ENCODE data around the gene PREX1. TPM values are rescaled to one million over a fixed set of nuclear protein-coding genes. Genes with fewer than 3 reads are reported as not detected.
"Not testable (repeated sequence)": the region's sequence is repeated elsewhere in the genome, so short reads cannot be mapped to it uniquely, and the experiment has no call there.

PREX1 gene
- total RNA-seq, 1 donor from 2014 or later: 20.4 TPM

DNA sequence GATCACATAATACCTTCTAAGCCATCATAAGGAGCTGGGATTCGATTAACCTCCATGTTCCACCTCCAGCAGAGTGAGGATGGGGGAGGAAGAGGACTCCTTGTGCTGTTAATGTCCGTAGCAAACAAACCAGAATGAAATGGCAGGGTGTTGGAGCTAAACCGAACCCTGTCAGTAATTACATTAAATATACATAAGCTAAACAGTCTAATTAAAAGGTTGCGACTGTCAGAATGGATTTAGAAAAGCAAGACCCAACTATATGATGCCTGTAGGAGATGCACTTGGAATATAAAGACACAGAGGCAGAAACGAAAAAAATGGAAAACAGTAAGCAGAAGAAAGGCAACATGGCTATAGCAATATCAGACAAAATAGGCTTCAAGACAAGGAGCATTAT lies 13.2 kb downstream of the PREX1 start:
- H3K9ac ChIP-seq (ENCODE audit: low read depth in 1 of 3, low read length in 3 of 3): no peak overlapping the region
- H3K9me3 ChIP-seq (ENCODE audit: control insufficient read depth in 3 of 3, low read length in 3 of 3): no peaks in the 10 kb centered on the region
- H3K27ac ChIP-seq (ENCODE audit: low read depth, low read length): no peak overlapping the region
- H3K4me1 ChIP-seq (ENCODE audit: control insufficient read depth in 3 of 3, insufficient read depth in 3 of 3, low read length in 3 of 3): peaks cover 3 to 20% (median 6%) of the 10 kb centered on the region in 3 donors
- H3K27me3 ChIP-seq (ENCODE audit: control insufficient read depth in 3 of 3, insufficient read depth in 3 of 3, low read length in 3 of 3): no peaks in the 10 kb centered on the region
- H3K4me3 ChIP-seq (ENCODE audit: low read length in 3 of 3): no peak overlapping the region
- H3K36me3 ChIP-seq (ENCODE audit: control insufficient read depth in 3 of 3, insufficient read depth in 3 of 3, low read length in 3 of 3): no peaks in the 10 kb centered on the region

- Histone ChIP-seq H3K9me3 (ENCODE audit: control insufficient read depth in 3 of 3, low read length in 3 of 3) (no peaks in the 10 kb centered on the region), H3K36me3 (ENCODE audit: control insufficient read depth in 3 of 3, insufficient read depth in 3 of 3, low read length in 3 of 3) (no peaks in the 10 kb centered on the region), H3K9ac (ENCODE audit: low read depth in 1 of 3, low read length in 3 of 3) (peak overlapping the region in 1 of 3 donors; percentile 25), H3K4me3 (ENCODE audit: low read length in 3 of 3) (no peak overlapping the region), H3K27me3 (ENCODE audit: control insufficient read depth in 3 of 3, insufficient read depth in 3 of 3, low read length in 3 of 3) (no peaks in the 10 kb centered on the region), H3K27ac (ENCODE audit: low read depth, low read length) (no peak overlapping the region), H3K4me1 (ENCODE audit: control insufficient read depth in 3 of 3, insufficient read depth in 3 of 3, low read length in 3 of 3) (peaks cover 3 to 17% (median 4%) of the 10 kb centered on the region in 3 donors)
These were observed 13.8 kb downstream of the PREX1 start for GRCh38 chr20:48813930-48814546.

DNA sequence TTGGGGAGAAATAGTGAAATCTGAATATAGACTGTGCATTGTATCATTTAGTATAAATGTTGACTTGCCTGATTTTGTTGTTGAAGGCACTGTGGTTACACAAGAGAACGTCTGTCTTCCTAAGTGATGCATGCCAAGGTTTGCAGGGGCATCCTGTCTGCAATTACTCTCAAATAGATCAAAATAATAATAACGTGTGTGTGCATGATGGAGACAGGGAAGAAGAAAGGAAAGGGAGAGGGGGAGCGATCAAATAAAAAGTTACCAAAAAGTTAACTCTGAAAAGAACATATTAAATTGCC lies 14.4 kb downstream of the PREX1 start:
- no peak overlapping the region for H3K9ac ChIP-seq (ENCODE audit: low read depth in 1 of 3, low read length in 3 of 3)

DNA sequence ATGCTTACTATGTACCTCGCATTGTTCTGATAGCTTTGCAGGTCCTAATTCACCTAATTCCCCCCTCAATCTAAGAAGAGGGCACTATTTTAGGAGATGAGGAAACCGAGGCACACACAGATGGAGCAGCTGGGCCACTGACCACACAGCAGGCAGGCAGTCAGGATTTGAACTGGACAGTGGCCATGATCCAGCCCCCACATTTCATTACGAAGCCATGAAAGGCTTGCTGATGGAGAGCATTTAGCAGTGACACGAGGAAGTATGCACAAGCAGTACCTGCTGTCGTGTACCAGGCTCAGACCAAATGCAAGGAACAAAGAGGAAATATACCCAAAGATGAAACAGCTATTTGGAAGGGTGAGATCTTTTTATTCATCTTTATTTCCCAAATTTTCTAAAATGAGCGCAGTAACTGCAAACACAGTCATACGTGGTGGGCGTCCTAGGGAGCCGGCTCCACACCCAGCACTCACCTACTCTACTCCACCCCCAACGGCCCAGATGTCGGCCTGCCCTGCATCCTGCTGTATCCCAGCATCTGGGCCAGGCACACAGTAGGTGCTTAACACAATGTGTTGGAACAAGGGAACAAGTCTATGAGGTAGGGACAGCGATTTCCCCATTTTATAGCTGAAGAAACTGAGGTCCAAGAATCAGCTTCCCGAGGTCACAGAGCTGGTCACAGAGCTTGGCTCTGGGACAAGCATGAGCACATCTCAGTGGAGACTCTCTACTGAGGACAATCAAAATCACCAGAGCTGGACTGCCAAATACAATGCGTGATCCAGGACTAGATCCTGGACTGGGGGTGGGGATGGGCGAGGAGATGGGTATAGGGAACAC lies 15.0 kb downstream of the PREX1 start:
- H3K4me1 ChIP-seq (ENCODE audit: control insufficient read depth in 3 of 3, insufficient read depth in 3 of 3, low read length in 3 of 3): peaks cover 0 to 14% (median 6%) of the 10 kb centered on the region in 3 donors

More for the DNA sequence above, 14.4 kb downstream of the PREX1 start:
- Histone ChIP-seq H3K9me3 (ENCODE audit: control insufficient read depth in 3 of 3, low read length in 3 of 3) (peaks cover 0 to 3% (median 0%) of the 10 kb centered on the region in 3 donors), H3K27me3 (ENCODE audit: control insufficient read depth in 3 of 3, insufficient read depth in 3 of 3, low read length in 3 of 3) (no peaks in the 10 kb centered on the region), H3K36me3 (ENCODE audit: control insufficient read depth in 3 of 3, insufficient read depth in 3 of 3, low read length in 3 of 3) (peaks cover 0 to 2% (median 0%) of the 10 kb centered on the region in 3 donors), H3K4me3 (ENCODE audit: low read length in 3 of 3) (no peak overlapping the region), H3K27ac (ENCODE audit: low read depth, low read length) (no peak overlapping the region), H3K4me1 (ENCODE audit: control insufficient read depth in 3 of 3, insufficient read depth in 3 of 3, low read length in 3 of 3) (peaks cover 0 to 10% (median 3%) of the 10 kb centered on the region in 3 donors)

DNA sequence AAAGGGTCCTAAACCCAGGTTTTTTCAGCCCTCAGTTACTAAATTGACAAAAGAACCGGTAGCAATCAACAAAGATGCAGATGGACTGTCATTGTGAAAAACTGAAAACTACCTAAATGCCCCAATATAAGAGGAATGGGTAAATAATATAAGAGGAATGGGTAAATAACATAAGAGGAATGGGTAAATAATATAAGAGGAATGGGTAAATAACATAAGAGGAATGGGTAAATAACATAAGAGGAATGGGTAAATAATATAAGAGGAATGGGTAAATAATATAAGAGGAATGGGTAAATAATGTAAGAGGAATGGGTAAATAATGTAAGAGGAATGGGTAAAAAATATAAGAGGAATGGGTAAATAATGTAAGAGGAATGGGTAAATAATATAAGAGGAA lies 15.7 kb downstream of the PREX1 start:
- H3K27ac ChIP-seq (ENCODE audit: low read depth, low read length); H3K4me3 ChIP-seq (ENCODE audit: low read length in 3 of 3); H3K9ac ChIP-seq (ENCODE audit: low read depth in 1 of 3, low read length in 3 of 3); H3K27me3 ChIP-seq (ENCODE audit: control insufficient read depth in 3 of 3, insufficient read depth in 3 of 3, low read length in 3 of 3); H3K36me3 ChIP-seq (ENCODE audit: control insufficient read depth in 3 of 3, insufficient read depth in 3 of 3, low read length in 3 of 3); H3K9me3 ChIP-seq (ENCODE audit: control insufficient read depth in 3 of 3, low read length in 3 of 3): not testable (repeated sequence)
- H3K4me1 ChIP-seq (ENCODE audit: control insufficient read depth in 3 of 3, insufficient read depth in 3 of 3, low read length in 3 of 3): peaks cover 0 to 18% (median 8%) of the 10 kb centered on the region in 3 donors

More for the DNA sequence above, 15.0 kb downstream of the PREX1 start:
- Histone ChIP-seq H3K27ac (ENCODE audit: low read depth, low read length) (no peak overlapping the region), H3K27me3 (ENCODE audit: control insufficient read depth in 3 of 3, insufficient read depth in 3 of 3, low read length in 3 of 3) (no peaks in the 10 kb centered on the region), H3K36me3 (ENCODE audit: control insufficient read depth in 3 of 3, insufficient read depth in 3 of 3, low read length in 3 of 3) (peaks cover 0 to 2% (median 0%) of the 10 kb centered on the region in 3 donors), H3K9me3 (ENCODE audit: control insufficient read depth in 3 of 3, low read length in 3 of 3) (peaks cover 0 to 3% (median 0%) of the 10 kb centered on the region in 3 donors), H3K4me3 (ENCODE audit: low read length in 3 of 3) (no peak overlapping the region), H3K9ac (ENCODE audit: low read depth in 1 of 3, low read length in 3 of 3) (no peak overlapping the region)

- Histone ChIP-seq H3K4me3 (ENCODE audit: low read length in 3 of 3) (no peak overlapping the region), H3K27me3 (ENCODE audit: control insufficient read depth in 3 of 3, insufficient read depth in 3 of 3, low read length in 3 of 3) (no peaks in the 10 kb centered on the region), H3K9ac (ENCODE audit: low read depth in 1 of 3, low read length in 3 of 3) (no peak overlapping the region), H3K36me3 (ENCODE audit: control insufficient read depth in 3 of 3, insufficient read depth in 3 of 3, low read length in 3 of 3) (peaks cover 0 to 2% (median 0%) of the 10 kb centered on the region in 3 donors), H3K4me1 (ENCODE audit: control insufficient read depth in 3 of 3, insufficient read depth in 3 of 3, low read length in 3 of 3) (peaks cover 11 to 35% (median 17%) of the 10 kb centered on the region in 3 donors), H3K27ac (ENCODE audit: low read depth, low read length) (no peak overlapping the region), H3K9me3 (ENCODE audit: control insufficient read depth in 3 of 3, low read length in 3 of 3) (peaks cover 0 to 3% (median 0%) of the 10 kb centered on the region in 3 donors)
These were observed 18.1 kb downstream of the PREX1 start for GRCh38 chr20:48809673-48810072.

DNA sequence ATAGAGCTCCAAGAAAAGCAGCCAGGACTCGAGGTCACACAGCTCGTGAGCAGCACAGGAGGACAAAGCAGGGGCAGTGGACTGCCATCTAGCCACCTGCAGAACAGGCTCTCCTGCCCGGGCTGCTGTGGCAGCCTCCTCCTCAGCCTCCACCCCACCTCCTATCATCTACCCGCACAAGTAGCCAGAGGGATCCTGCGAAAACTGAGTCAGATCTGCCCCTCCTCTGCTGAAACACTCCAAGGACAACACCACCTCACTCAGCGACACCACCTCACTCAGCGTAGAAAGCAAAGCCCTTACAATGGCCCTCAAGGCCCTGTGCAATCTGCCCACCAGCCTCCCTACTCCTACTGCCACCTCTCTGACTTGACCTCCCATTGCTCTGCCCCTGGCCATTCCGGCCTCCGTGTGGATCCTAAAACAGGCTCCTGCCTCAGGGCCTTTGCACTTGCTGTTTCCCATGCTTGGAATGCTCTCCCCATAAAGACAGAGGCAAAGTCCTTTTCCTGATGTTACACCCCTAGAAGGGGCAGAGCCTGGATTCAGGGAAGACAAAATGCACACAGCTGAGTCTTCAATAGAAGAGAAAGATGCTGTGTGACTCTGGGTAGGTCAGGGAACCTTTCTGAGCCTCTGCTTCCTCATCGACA lies 19.3 kb downstream of the PREX1 start:
- H3K27me3 ChIP-seq (ENCODE audit: control insufficient read depth in 3 of 3, insufficient read depth in 3 of 3, low read length in 3 of 3): no peaks in the 10 kb centered on the region
- peaks cover 0 to 2% (median 0%) of the 10 kb centered on the region in 3 donors for H3K36me3 ChIP-seq (ENCODE audit: control insufficient read depth in 3 of 3, insufficient read depth in 3 of 3, low read length in 3 of 3)
- H3K9me3 ChIP-seq (ENCODE audit: control insufficient read depth in 3 of 3, low read length in 3 of 3): peaks cover 0 to 3% (median 0%) of the 10 kb centered on the region in 3 donors
- H3K9ac ChIP-seq (ENCODE audit: low read depth in 1 of 3, low read length in 3 of 3): peak overlapping the region in 1 of 3 donors; percentile 16
- no peak overlapping the region for H3K27ac ChIP-seq (ENCODE audit: low read depth, low read length)
- no peak overlapping the region for H3K4me3 ChIP-seq (ENCODE audit: low read length in 3 of 3)
- peaks cover 11 to 38% (median 17%) of the 10 kb centered on the region in 3 donors for H3K4me1 ChIP-seq (ENCODE audit: control insufficient read depth in 3 of 3, insufficient read depth in 3 of 3, low read length in 3 of 3)

GRCh38 chr20:48807586-48808381 lies 20.0 kb downstream of the PREX1 start:
- peak overlapping the region in 1 of 3 donors; percentile 45 for H3K9ac ChIP-seq (ENCODE audit: low read depth in 1 of 3, low read length in 3 of 3)
- H3K9me3 ChIP-seq (ENCODE audit: control insufficient read depth in 3 of 3, low read length in 3 of 3): peaks cover 0 to 3% (median 0%) of the 10 kb centered on the region in 3 donors
- H3K36me3 ChIP-seq (ENCODE audit: control insufficient read depth in 3 of 3, insufficient read depth in 3 of 3, low read length in 3 of 3): peaks cover 0 to 2% (median 0%) of the 10 kb centered on the region in 3 donors
- peaks cover 11 to 36% (median 14%) of the 10 kb centered on the region in 3 donors for H3K4me1 ChIP-seq (ENCODE audit: control insufficient read depth in 3 of 3, insufficient read depth in 3 of 3, low read length in 3 of 3)
- no peak overlapping the region for H3K27ac ChIP-seq (ENCODE audit: low read depth, low read length)
- H3K4me3 ChIP-seq (ENCODE audit: low read length in 3 of 3): peak overlapping the region in 1 of 3 donors; percentile 60
- H3K27me3 ChIP-seq (ENCODE audit: control insufficient read depth in 3 of 3, insufficient read depth in 3 of 3, low read length in 3 of 3): no peaks in the 10 kb centered on the region

DNA sequence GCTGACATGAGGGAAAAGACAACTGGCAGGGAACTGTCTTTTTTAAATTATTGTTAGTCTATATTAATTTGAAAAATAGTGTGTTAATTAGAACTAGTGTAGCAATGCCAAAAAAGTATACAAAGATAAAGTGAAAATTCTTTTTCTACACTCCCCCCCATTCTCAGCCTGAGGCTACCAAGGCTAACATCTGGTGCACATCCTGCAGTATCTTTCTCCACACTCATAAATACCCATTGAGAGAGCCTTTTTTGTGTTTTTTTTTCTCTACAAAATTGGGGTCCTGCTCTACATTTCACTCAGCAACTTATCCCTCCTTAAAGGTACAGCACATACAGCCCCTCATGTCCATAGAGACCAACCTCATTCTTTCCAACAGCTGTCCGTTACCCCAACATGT lies 20.7 kb downstream of the PREX1 start:
- Histone ChIP-seq H3K27me3 (ENCODE audit: control insufficient read depth in 3 of 3, insufficient read depth in 3 of 3, low read length in 3 of 3) (no peaks in the 10 kb centered on the region), H3K27ac (ENCODE audit: low read depth, low read length) (no peak overlapping the region), H3K4me3 (ENCODE audit: low read length in 3 of 3) (no peak overlapping the region), H3K9me3 (ENCODE audit: control insufficient read depth in 3 of 3, low read length in 3 of 3) (peaks cover 0 to 3% (median 0%) of the 10 kb centered on the region in 3 donors), H3K9ac (ENCODE audit: low read depth in 1 of 3, low read length in 3 of 3) (no peak overlapping the region), H3K4me1 (ENCODE audit: control insufficient read depth in 3 of 3, insufficient read depth in 3 of 3, low read length in 3 of 3) (peaks cover 11 to 32% (median 14%) of the 10 kb centered on the region in 3 donors), H3K36me3 (ENCODE audit: control insufficient read depth in 3 of 3, insufficient read depth in 3 of 3, low read length in 3 of 3) (peaks cover 0 to 2% (median 0%) of the 10 kb centered on the region in 3 donors)

All from skeletal muscle tissue (tissue), 4 donors.